Spleen (tissue), 11 donors: ENCODE data around the gene PLEKHJ1. TPM values are rescaled to one million over a fixed set of nuclear protein-coding genes. Genes with fewer than 3 reads are reported as not detected.

Experiments
- DNase-seq: peaks from one replicate; pipeline ENCODE4 v3.0.0-alpha.2; 2020
- H3K27ac ChIP-seq, 8 donors: fragments of 200-600 bp; sonication (generic) in 7 of 8; 1 replicate in 4 of 8; 2 replicates in 4 of 8; pipeline versions ENCODE4 v1.5.0 to v1.8.0; 2016 to 2021; ENCODE audit warnings: inconsistent platforms in 4 of 8, mild to moderate bottlenecking in 4 of 8, moderate library complexity in 1 of 8
- H3K27me3 ChIP-seq, 7 donors: fragments of 200-600 bp; sonication (generic) in 6 of 7; replicated peaks in 1 of 7; 1 replicate in 4 of 7; 2 replicates in 3 of 7; pipeline versions ENCODE4 v1.5.0 to v1.8.0; 2016 to 2021; ENCODE audit warnings: inconsistent platforms in 3 of 7, mild to moderate bottlenecking in 1 of 7
- H3K36me3 ChIP-seq, 6 donors: fragments of 200-600 bp; sonication (generic) in 5 of 6; 1 replicate in 4 of 6; 2 replicates in 2 of 6; pipeline versions ENCODE4 v1.5.0 to v1.8.0; 2016 to 2021; ENCODE audit warnings: inconsistent platforms in 2 of 6
- H3K4me1 ChIP-seq, 6 donors: fragments of 200-600 bp; sonication (generic) in 5 of 6; 1 replicate in 3 of 6; 2 replicates in 3 of 6; pipeline versions ENCODE4 v1.5.0 to v1.8.0; 2016 to 2021; ENCODE audit warnings: inconsistent platforms in 3 of 6
- H3K4me3 ChIP-seq, 8 donors: fragments of 200-600 bp; sonication (generic) in 7 of 8; 1 replicate in 4 of 8; 2 replicates in 4 of 8; pipeline versions ENCODE4 v1.5.0 to v1.8.0; 2016 to 2021; ENCODE audit warnings: inconsistent platforms in 4 of 8, mild to moderate bottlenecking in 4 of 8, moderate library complexity in 2 of 8
- H3K9me3 ChIP-seq, 8 donors: fragments of 200-600 bp; sonication (generic) in 7 of 8; 1 replicate in 4 of 8; 2 replicates in 4 of 8; pipeline versions ENCODE4 v1.5.0 to v1.8.0; 2016 to 2021; ENCODE audit warnings: inconsistent platforms in 4 of 8
- POLR2A ChIP-seq, 3 donors: fragments of 450-650 bp; IDR thresholded peaks; one replicate each; pipeline ENCODE4 v1.5.1; 2017; ENCODE audit warnings: antibody characterized with exemption in 3 of 3, mild to moderate bottlenecking in 1 of 3
- POLR2AphosphoS5 ChIP-seq, 3 donors: sonication (generic); formaldehyde crosslinking; IDR thresholded peaks; one replicate each; pipeline ENCODE4 v1.5.1; 2017; ENCODE audit warnings: antibody characterized with exemption in 3 of 3
- WGBS, 5 donors: extraction: QIAGEN DNeasy Blood & Tissue Kit in 3 of 5; methylation state at CpG; one replicate each; pipeline versions ENCODE4 v1.1.5 to v1.1.7; 2013 to 2018; 5-methylcytosine and 5-hydroxymethylcytosine counted together
- intact Hi-C: fragments of 100-400 bp; cut with DNase I; formaldehyde crosslinking; loops from one replicate; pipeline ENCODE4 v1.15.0; 2023; ENCODE audit warnings: low total_unique reads
- polyA plus RNA-seq, 3 donors: library from polyadenylated mRNA; stranded (reverse); fragments of 200-250 nt; gene quantifications; one replicate each; pipeline ENCODE4 v1.2.1, GENCODE V29; 2013
- total RNA-seq, 7 donors: library from RNA; depleted of rRNA in 3 of 7; stranded (reverse); fragments of >200 nt in 3 of 7; fragmentation: NEBNext Ultra II Directional in 4 of 7; extraction: Animal tissue kit (Norgen Biotek cat#: 25700) in 4 of 7; gene quantifications; one replicate each; pipeline versions ENCODE4 v1.1.0 to v1.2.1, GENCODE V29; 2016 to 2021
- TF ChIP-seq, protein P1 (sequence below), 11 experiments: fragments of 200-600 bp in 7 of 11; fragments of 450-650 bp in 4 of 11; sonication (generic) in 4 of 11; IDR thresholded peaks in 8 of 11; conservative IDR thresholded peaks in 3 of 11; 1 replicate in 7 of 11; 2 replicates in 4 of 11; pipeline versions ENCODE4 v1.4.0 to v1.8.0; 2016 to 2021; ENCODE audit warnings: antibody characterized with exemption in 11 of 11, inconsistent platforms in 4 of 11, mild to moderate bottlenecking in 1 of 11
- donor health status: healthy with polysubstance abuse.
- donor health status: DM: no; HTN: no; CAD: no; lungs with moderate emphysema.
- donor health status: DM: no; HTN: no; CAD: no.
- donor health status: Bipolar disorder and iron deficiency.
- donor health status: healthy.
- donor health status: DM: no; HTN: no; CAD: no.
- donor health status: DM: yes; HTN: yes; CAD: no.

The PLEKHJ1 gene
- total and polyA plus RNA-seq, 10 donors = 37.7 to 117 (median 57.4) TPM

DNA sequence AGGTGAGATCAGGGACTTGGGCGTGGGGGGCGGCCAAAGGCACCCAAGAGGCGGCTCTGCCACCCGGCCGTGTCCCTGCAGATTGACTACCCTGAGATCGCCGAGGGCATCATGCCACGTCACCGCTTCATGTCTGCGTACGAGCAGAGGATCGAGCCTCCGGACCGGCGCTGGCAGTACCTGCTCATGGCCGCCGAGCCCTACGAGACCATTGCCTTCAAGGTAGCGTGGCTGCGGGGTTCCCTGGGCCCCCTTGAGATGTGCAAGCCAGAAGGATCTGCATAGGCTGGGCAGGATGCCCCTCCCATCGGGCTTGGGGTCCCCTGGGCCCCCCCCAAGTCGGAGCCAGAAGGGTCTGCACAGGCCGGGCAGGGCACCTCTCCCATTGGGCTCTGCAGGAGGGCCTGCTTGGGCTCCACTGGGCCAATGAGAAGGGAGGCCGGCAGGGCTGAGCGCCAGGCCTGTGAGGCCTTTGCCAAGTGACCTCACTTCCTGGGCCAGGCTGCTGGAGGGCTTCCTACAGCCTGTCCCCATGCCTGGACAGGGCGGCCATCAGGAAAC is 10.8 kb upstream of the PLEKHJ1 start:
- WGBS, 5 donors = 69 to 95% (median 86%) methylated on average over 13 to 26 of the region's 26 CpGs
- TF ChIP-seq, protein P1, sequence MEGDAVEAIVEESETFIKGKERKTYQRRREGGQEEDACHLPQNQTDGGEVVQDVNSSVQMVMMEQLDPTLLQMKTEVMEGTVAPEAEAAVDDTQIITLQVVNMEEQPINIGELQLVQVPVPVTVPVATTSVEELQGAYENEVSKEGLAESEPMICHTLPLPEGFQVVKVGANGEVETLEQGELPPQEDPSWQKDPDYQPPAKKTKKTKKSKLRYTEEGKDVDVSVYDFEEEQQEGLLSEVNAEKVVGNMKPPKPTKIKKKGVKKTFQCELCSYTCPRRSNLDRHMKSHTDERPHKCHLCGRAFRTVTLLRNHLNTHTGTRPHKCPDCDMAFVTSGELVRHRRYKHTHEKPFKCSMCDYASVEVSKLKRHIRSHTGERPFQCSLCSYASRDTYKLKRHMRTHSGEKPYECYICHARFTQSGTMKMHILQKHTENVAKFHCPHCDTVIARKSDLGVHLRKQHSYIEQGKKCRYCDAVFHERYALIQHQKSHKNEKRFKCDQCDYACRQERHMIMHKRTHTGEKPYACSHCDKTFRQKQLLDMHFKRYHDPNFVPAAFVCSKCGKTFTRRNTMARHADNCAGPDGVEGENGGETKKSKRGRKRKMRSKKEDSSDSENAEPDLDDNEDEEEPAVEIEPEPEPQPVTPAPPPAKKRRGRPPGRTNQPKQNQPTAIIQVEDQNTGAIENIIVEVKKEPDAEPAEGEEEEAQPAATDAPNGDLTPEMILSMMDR (IDR thresholded peaks at IDR 0.05 in 8 of 11, conservative IDR thresholded peaks at IDR 0.05 in 3 of 11) = no peak
- peak in 1 of 3 donors; percentile 58 for TF ChIP-seq POLR2AphosphoS5 (IDR thresholded peaks at IDR 0.05)
- Histone ChIP-seq H3K27me3 (peaks cover 7 to 28% (median 27%) of the 10 kb centered on the region in 7 donors), H3K9me3 (no peaks in the 10 kb centered on the region), H3K4me3 (no peak overlapping the region), H3K4me1 (peaks cover 16 to 70% (median 43%) of the 10 kb centered on the region in 6 donors), H3K27ac (no peak overlapping the region), H3K36me3 (peaks cover 12 to 78% (median 57%) of the 10 kb centered on the region in 6 donors)
- intact Hi-C loops = no loop called here
- no peak for DNase-seq

DNA sequence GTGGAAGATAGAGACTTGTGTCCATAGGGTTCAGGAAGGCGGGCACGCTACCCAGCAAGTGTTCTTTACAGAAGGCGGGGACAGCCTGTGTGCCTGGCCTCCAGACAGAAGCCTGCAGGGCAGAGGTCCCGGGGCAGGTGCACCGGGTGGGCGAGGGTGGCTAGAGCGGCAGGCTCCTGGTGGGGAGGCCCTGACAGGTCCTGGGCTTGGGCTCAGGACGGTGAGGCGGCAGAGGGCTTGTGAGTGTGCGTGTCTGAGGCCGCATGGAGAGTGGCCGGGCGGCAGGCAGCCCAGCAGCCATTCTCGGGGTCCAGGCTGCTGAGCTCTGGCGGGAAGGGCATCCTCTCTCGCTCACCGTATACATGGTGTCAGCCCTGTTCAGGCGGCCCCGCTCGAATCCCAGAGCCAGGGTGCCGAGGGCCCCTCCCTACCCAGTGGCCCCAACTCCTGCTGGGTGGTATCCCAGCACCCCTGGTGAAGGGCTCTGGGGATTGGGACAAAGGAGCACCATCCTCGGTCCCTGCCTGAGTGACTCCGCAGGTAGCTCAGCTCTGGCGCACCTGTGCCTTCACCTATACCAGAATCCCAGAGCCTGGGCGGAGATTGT is 10.0 kb upstream of the PLEKHJ1 start:
- Histone ChIP-seq H3K27ac (no peak overlapping the region), H3K36me3 (peaks cover 12 to 85% (median 57%) of the 10 kb centered on the region in 6 donors), H3K4me1 (peaks cover 19 to 70% (median 45%) of the 10 kb centered on the region in 6 donors), H3K9me3 (no peaks in the 10 kb centered on the region), H3K27me3 (peaks cover 4 to 20% (median 19%) of the 10 kb centered on the region in 7 donors), H3K4me3 (no peak overlapping the region)
- no peak for TF ChIP-seq POLR2A (IDR thresholded peaks at IDR 0.05)
- no peak for TF ChIP-seq POLR2AphosphoS5 (IDR thresholded peaks at IDR 0.05)
- TF ChIP-seq, protein P1 (IDR thresholded peaks at IDR 0.05 in 8 of 11, conservative IDR thresholded peaks at IDR 0.05 in 3 of 11) = no peak
- intact Hi-C loops = no loop called here
- DNase-seq = no peak
- 88 to 95% (median 92%) methylated on average over 11 to 25 of the region's 25 CpGs for WGBS, 5 donors

GRCh38 chr19:2245273-2245672 is 9.1 kb upstream of the PLEKHJ1 start:
- Histone ChIP-seq H3K27me3 (peaks cover 0 to 12% (median 10%) of the 10 kb centered on the region in 7 donors), H3K27ac (no peak overlapping the region), H3K9me3 (no peaks in the 10 kb centered on the region), H3K36me3 (peaks cover 12 to 89% (median 57%) of the 10 kb centered on the region in 6 donors), H3K4me1 (peaks cover 27 to 70% (median 45%) of the 10 kb centered on the region in 6 donors), H3K4me3 (no peak overlapping the region)
- no peak for DNase-seq
- 95 to 99% (median 97%) methylated on average over 9 to 15 of the region's 15 CpGs for WGBS, 5 donors
- TF ChIP-seq POLR2A (IDR thresholded peaks at IDR 0.05) (no peak), POLR2AphosphoS5 (IDR thresholded peaks at IDR 0.05) (peak in 1 of 3 donors; percentile 7)
- intact Hi-C loops = no loop called here

DNA sequence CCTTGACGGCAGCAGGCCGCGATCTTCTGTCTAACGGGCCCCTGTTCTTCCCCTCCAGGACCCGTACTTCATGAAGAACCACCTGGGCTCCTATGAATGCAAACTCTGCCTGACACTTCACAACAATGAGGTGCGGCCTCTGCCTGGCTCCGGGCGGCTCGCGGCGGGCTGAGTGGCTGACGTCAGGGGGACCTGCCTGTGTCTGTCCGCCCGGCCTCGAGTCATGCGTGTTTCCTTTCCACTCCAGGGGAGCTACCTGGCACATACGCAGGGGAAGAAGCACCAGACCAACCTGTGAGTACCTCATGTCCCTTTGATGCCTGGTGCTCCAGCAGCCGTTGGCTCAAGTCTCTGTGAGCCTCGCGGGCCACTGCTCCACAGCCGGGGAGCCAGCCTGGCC is 8.4 kb upstream of the PLEKHJ1 start:
- Histone ChIP-seq H3K4me1 (peaks cover 35 to 70% (median 45%) of the 10 kb centered on the region in 6 donors), H3K27ac (no peak overlapping the region), H3K36me3 (peaks cover 12 to 87% (median 57%) of the 10 kb centered on the region in 6 donors), H3K9me3 (no peaks in the 10 kb centered on the region), H3K27me3 (peaks cover 0 to 4% (median 3%) of the 10 kb centered on the region in 7 donors), H3K4me3 (no peak overlapping the region)
- intact Hi-C loops = no loop called here
- WGBS, 5 donors = 89 to 94% (median 93%) methylated on average over 11 to 21 of the region's 21 CpGs
- no peak for DNase-seq
- TF ChIP-seq POLR2AphosphoS5 (IDR thresholded peaks at IDR 0.05) (no peak), POLR2A (IDR thresholded peaks at IDR 0.05) (no peak)
- TF ChIP-seq, protein P1 (IDR thresholded peaks at IDR 0.05 in 8 of 11, conservative IDR thresholded peaks at IDR 0.05 in 3 of 11) = no peak
